Central memory CD8-positive, alpha-beta T cell (primary cell): Measurements from ENCODE around the gene HOXB8.
A peak's percentile ranks its signal among the peaks of the same experiment; 100 is the strongest.

Source experiments
- ATAC-seq: fragments of 150-1000 bp; cut with Tn5 transposase; replicated peaks from 2 replicates; pipeline ENCODE4 v1.10.0; 2022; ENCODE audit warnings: mild to moderate bottlenecking, moderate FRiP score, moderate number of reproducible peaks; ENCODE audit not compliant: poor library complexity, severe bottlenecking; ENCODE audit errors: extremely low read depth
- DNase-seq, 2 donors: peaks; one replicate each; pipeline ENCODE4 v3.0.0; 2021; ENCODE audit warnings: low spot score in 2 of 2
- H3K27ac Mint-ChIP-seq: one replicate; pipeline ENCODE4 v1.8.0; 2022; ENCODE audit warnings: low read depth, mild to moderate bottlenecking, moderate library complexity, mixed read lengths
- H3K27me3 Mint-ChIP-seq: one replicate; pipeline ENCODE4 v1.8.0; 2022; ENCODE audit warnings: mixed read lengths
- H3K36me3 Mint-ChIP-seq: one replicate; pipeline ENCODE4 v1.8.0; 2022; ENCODE audit warnings: mild to moderate bottlenecking, moderate library complexity, mixed read lengths; ENCODE audit not compliant: insufficient read depth
- H3K4me1 Mint-ChIP-seq: one replicate; pipeline ENCODE4 v1.8.0; 2022; ENCODE audit warnings: mixed read lengths
- H3K4me3 Mint-ChIP-seq: one replicate; pipeline ENCODE4 v1.8.0; 2022; ENCODE audit warnings: mild to moderate bottlenecking, moderate library complexity, mixed read lengths
- H3K9me3 Mint-ChIP-seq: one replicate; pipeline ENCODE4 v1.8.0; 2022; ENCODE audit warnings: mixed read lengths

Gene HOXB8

DNA sequence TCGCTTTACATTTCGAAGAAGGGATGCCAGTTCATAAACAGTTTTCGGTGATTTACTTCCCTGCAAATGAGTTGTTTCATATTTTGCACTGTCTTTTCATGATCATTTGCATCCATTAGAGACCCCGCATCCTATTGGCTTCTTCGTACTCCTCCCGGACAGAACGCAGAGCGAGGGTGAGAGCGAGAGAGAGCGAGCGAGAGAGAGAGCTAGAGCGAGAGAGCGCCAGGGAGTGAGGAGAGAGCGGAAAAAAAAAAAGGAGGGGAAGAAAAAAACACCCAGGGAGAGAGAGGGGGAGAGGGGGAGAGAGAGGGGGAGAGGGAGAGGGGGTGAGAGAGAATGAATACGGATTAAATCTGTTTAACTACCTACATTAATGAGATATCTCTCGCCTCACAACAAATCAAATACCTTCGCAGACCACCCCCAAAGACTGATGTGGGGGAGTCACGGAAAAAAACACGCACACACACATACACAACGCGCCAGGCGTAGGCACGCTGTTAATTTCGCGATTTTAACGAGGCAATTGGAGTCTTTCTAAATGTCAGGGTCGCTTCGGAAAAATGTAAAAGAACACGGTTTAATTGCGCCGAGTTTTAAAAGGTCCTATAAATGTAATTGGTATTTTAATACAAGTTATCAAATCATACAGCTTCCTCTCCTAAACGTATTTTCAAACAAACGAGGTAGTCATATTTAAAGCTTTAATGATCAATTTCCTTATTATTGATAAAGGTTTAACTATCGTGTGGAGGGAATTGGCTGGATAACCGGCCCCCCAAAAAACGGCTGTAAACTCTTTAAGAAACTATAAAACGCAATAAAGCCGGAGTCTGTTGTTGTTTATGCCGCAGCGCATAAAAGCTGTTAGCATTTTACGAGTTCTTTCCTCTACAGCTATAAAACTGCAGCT lies at the start of gene HOXB8:
TSS of gene HOXB8 (minus strand) at position 246 of the 916 bp plus-strand sequence. CDS start 588 bp downstream, outside the sequence.
- Mint-ChIP-seq H3K4me1 (peaks cover 65% of the 10 kb centered on the region), H3K9me3 (no peaks in the 10 kb centered on the region), H3K36me3 (peaks cover 37% of the 10 kb centered on the region), H3K27me3 (peaks cover 94% of the 10 kb centered on the region), H3K4me3 (peak within 1 kb of the TSS; percentile 93), H3K27ac (peak within 1 kb of the TSS; percentile 52)
- no peak for ATAC-seq
- DNase-seq, result no peak

DNA sequence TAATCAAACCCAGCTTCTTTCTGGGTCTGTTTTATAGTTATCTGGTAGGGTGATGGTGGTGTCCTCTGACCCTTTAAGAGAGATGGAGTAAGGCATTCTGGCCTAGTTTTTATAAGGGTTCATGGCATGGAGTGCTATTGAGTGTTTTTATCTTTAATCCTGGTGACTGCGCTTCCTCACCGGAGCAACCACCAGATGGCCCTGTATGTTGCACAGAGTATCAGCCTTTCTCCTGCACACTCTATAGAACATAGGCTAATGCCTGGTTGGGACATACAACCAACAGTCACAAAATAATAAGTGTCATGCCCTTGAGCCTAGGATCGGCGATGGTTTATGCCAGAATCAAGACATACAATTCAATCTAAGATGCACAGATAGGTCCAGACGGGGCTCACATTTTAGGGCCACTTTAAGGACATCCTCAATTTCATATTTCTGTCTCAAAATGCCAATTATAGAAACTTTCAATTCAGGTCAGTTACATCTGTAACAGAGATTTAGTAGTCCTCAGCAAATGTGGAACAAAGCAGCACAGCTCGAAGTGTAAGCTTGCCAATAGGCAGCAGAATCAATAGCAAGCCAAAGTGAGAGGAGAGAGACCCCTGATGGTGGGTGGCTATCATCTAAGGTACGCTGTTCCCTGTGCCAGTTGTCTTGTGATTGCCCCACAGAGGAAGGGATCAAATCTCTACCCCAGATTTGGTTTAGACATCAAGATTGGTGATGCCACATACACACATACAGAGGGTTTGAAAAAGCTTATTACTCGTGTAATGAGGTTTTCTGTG lies 48.2 kb upstream of the HOXB8 start:
- Mint-ChIP-seq H3K4me1 (no peaks in the 10 kb centered on the region), H3K27ac (no peak overlapping the region)

DNA sequence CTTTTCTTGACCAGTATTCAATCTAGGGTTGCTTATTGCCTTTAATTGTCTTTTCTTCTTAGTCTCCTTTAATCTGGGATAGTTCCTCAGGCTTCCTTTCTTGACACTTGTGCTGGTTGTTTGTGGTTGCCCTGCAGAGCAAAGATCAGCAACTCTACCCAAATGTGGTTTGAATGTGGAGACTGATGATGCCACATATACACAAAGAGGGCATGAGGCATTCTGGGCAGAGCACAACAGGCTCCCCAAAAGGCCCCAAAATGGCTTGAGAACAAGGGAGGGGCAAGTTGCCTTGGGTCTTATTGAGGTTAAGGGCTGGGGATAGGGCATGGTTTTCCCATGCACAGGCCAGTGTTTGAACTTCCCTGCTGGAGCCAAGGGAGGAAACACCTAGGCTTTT lies 40.8 kb upstream of the HOXB8 start:
- Mint-ChIP-seq H3K27ac (no peak overlapping the region), H3K27me3 (no peaks in the 10 kb centered on the region), H3K9me3 (no peaks in the 10 kb centered on the region), H3K4me1 (peaks cover 14% of the 10 kb centered on the region), H3K4me3 (no peak overlapping the region), H3K36me3 (no peaks in the 10 kb centered on the region)
- no peak for ATAC-seq
- DNase-seq, result no peak

More for the DNA sequence above, 48.2 kb upstream of the HOXB8 start:
- ATAC-seq (no peak), DNase-seq (no peak)
- no peaks in the 10 kb centered on the region for H3K9me3 Mint-ChIP-seq
- no peak overlapping the region for H3K4me3 Mint-ChIP-seq
- peaks cover 25% of the 10 kb centered on the region for H3K27me3 Mint-ChIP-seq
- H3K36me3 Mint-ChIP-seq, result peaks cover 2% of the 10 kb centered on the region

DNA sequence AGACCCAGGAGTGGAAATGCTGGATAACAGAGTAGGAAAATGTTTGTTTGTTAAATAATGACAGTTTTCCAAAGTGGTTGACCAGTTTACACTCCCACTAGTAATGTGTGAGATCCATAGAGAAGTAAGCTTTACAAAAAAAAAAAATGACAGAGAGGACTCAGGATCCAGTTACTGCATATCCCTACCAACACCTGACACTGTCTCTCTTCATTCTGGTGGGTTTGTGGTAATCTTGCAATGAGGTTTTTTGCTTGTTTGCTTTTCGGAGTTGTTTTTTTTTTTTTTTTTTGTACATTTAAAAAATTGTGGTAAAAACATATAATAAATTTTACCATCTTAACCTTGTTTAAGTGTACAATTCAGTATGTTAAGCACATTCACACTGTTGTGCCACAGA lies 34.6 kb upstream of the HOXB8 start:
- no peak for ATAC-seq
- Mint-ChIP-seq H3K27ac (no peak overlapping the region), H3K9me3 (no peaks in the 10 kb centered on the region), H3K36me3 (peaks cover 14% of the 10 kb centered on the region), H3K27me3 (peaks cover 33% of the 10 kb centered on the region), H3K4me1 (peaks cover 29% of the 10 kb centered on the region), H3K4me3 (no peak overlapping the region)
- DNase-seq, result no peak

DNA sequence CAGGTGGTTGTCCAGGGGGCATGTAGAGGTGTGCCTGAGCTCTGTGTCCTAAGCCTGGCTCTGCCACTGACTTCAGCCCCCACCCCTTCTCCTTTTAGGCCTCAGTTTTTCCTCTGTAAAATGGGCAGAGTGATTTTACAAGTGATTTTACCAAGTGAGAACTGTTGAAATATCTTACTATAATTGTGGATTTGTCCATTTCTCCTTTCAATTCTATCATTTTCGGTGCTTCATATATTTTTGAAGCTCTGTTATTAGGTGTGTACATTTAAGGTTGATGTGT lies 32.8 kb upstream of the HOXB8 start:
- Mint-ChIP-seq H3K4me1 (peaks cover 29% of the 10 kb centered on the region), H3K36me3 (peaks cover 14% of the 10 kb centered on the region)
- ATAC-seq, result no peak

DNA sequence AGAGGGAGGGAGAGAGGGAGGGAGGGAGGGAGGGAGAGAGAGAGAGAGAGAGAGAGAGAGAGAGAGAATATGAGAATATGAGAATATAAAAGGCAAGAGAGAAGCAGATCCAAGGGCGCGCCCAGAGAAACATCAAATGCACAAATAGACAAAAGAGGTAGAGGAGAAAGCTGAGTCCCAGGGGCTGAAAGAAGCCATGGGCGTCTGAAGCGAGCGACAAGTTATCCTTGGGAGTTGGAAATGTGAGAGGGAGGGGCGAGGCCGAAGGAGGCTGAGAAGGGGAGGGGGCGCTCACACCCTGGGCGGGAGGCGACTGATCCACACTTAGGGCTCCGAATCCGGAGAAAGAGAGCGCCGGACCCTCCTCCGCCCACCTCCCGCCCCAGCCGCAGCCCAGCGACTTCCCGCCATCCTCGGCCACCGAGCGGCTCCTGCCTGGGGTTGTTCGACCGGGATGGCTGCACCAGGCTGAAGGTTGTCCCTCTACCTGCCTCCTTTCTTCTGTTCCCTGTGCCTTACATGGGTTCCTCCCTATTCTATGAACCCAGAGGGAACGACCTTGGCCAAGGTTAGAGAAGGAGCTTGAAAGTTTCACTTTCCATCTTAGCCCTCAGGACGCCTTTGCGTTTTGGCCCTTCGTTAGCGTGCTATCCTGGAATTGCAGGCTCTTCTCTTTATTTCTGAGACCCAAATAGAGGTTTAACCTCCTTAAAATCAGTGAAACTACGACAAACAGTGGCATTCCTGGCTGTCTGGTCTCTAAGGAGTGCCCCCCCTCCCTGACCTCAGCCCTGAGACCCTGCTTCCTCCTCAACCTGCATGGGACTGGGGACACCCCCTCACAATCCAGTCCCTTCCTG lies 32.2 kb upstream of the HOXB8 start:
- H3K4me3 Mint-ChIP-seq, result peak overlapping the region; percentile 81
- peaks cover 28% of the 10 kb centered on the region for H3K4me1 Mint-ChIP-seq
- ATAC-seq, result peak; percentile 25
- DNase-seq, result no peak
- peaks cover 55% of the 10 kb centered on the region for H3K27me3 Mint-ChIP-seq
- H3K36me3 Mint-ChIP-seq, result peaks cover 14% of the 10 kb centered on the region
- peak overlapping the region; percentile 60 for H3K27ac Mint-ChIP-seq
- no peaks in the 10 kb centered on the region for H3K9me3 Mint-ChIP-seq

More for the DNA sequence above, 32.8 kb upstream of the HOXB8 start:
- peak overlapping the region; percentile 60 for H3K27ac Mint-ChIP-seq
- no peaks in the 10 kb centered on the region for H3K9me3 Mint-ChIP-seq
- peak overlapping the region; percentile 81 for H3K4me3 Mint-ChIP-seq
- no peak for DNase-seq
- H3K27me3 Mint-ChIP-seq, result peaks cover 50% of the 10 kb centered on the region

DNA sequence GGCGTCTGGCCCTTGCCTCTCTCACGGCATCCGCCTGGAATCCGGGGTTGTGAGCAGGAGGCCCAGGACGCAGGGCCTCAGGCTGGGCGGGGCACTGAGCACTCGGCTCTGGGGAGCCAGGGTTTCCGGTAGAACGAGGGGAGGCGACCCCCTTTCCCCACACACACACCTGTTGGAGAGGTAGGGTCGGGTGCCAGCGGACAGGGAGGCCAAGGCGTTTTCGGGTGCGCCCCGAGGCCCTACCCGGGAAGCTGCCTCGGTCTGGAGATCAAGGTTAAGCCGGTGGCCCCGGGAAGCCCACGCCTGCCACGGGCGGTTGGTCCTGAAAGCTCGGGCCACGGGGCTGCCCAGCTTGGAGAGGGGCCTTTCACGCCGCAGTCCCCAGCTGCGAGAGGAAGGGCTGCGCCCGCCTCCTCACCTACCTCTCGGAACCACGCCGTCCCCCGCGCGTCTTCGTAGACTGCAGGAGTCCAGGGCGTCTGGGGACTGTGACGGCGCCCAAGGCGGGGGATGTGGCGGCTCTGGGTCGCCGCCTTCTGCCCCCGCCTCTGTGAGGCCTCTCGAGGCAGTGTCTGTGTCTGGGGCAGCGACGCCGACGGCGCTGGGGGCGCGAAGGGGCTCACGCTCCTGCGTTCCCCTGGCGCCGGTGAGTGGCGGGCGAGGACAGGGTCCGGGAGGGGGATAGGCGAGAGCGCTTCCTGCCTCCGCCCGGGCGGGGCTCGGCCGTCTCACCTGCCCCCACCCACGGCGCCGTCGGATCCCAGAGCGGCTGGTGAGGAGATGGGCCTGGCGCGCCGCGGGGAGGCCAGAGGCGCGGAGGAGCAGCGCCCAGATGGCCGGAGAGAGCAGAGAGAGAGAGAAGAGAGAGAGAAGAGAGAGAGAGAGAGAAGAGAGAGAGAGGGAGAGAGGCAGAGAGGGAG lies 31.4 kb upstream of the HOXB8 start:
- Mint-ChIP-seq H3K36me3 (peaks cover 14% of the 10 kb centered on the region), H3K27ac (peak overlapping the region; percentile 36), H3K27me3 (peaks cover 64% of the 10 kb centered on the region), H3K4me1 (peaks cover 29% of the 10 kb centered on the region), H3K9me3 (no peaks in the 10 kb centered on the region), H3K4me3 (peak overlapping the region; percentile 81)
- peak; percentile 77 for ATAC-seq
- DNase-seq, result peak in 1 of 2 donors; percentile 24

DNA sequence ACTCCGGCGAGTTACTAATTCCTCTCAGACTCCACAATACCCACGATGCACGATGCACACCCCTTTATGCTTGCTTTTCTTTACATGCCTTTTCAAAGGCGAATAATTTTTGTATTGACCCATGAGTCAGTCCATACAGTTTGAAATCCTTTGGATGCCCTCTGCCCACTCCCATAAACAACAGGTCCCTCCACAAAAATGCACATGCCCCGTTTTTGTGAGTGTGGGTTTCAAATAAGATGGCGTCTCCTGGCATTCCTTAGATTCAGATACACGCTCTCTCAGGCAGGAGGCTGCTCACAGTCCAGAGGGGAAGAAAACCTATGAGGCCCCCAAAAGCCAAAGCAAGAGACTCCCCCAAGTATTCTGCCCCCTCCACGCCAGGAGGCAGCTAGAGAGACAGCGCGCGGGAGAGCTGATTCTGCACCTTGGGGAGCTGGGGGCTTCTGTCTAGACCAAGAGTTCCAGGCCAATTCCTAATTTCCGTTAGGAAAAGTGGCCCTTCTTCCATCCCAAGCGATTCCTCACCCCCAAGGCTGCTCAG lies 30.6 kb upstream of the HOXB8 start:
- ATAC-seq (no peak), DNase-seq (no peak)
- H3K4me3 Mint-ChIP-seq, result peak overlapping the region; percentile 81
- H3K9me3 Mint-ChIP-seq, result no peaks in the 10 kb centered on the region
- peak overlapping the region; percentile 36 for H3K27ac Mint-ChIP-seq
- peaks cover 14% of the 10 kb centered on the region for H3K36me3 Mint-ChIP-seq
- H3K4me1 Mint-ChIP-seq, result peaks cover 32% of the 10 kb centered on the region
- peaks cover 72% of the 10 kb centered on the region for H3K27me3 Mint-ChIP-seq

DNA sequence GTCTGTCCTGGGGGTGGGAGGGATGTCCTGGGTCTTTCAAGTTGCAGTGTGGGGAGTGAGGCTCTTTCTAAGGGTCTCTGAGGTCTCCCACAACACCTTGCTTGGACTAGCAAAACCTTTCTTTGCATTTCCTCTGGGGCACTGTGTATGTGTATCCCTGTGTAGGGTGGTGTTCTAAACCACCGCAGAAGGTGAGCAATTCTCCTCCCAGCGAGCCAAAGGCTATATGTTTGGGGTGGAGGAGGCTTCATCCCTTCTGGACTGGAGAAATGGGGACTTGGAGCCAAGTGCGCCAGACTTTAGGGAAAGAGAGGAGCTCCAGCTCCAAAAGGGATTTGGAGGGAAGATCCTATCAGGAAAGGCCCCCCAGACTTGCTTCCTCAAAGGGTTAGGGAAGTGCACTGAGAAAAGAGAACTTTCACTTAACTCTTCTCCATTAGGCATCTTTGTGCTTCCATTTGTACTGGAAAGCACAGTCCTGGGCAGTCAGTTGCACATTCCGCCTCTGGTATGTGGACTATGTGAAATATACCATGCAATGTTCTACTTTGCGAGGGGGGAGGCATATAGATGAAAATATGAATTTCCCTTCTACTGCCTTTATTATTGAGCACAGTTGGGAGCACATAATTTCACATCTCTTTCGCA lies 29.9 kb upstream of the HOXB8 start:
- Mint-ChIP-seq H3K4me1 (peaks cover 32% of the 10 kb centered on the region), H3K4me3 (peak overlapping the region; percentile 81), H3K27me3 (peaks cover 78% of the 10 kb centered on the region), H3K27ac (no peak overlapping the region), H3K9me3 (no peaks in the 10 kb centered on the region), H3K36me3 (peaks cover 14% of the 10 kb centered on the region)
- no peak for DNase-seq
- ATAC-seq, result no peak

DNA sequence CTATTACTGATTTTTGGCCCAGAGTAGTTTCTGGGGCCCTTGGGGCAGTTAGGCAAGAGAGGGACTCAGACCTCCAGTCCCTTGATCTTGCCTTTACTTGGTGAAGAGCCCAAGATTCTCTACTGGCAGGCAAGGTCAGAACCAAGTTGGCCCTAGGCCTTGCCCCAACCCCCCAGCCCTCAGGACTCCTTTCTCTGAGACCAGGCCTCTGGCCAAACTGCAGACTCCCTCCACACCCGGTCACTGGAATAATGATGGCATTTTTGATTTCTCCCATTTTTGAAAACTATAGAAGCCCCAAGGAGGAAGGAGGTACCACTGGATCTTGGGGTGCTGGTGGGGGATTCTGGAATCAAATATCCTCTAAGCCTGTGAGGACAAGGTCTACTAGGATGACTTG lies 29.1 kb upstream of the HOXB8 start:
- H3K27ac Mint-ChIP-seq, result no peak overlapping the region
- DNase-seq (no peak), ATAC-seq (no peak)
- H3K4me1 Mint-ChIP-seq, result peaks cover 32% of the 10 kb centered on the region
- peaks cover 87% of the 10 kb centered on the region for H3K27me3 Mint-ChIP-seq
- no peaks in the 10 kb centered on the region for H3K9me3 Mint-ChIP-seq
- H3K36me3 Mint-ChIP-seq, result peaks cover 14% of the 10 kb centered on the region
- H3K4me3 Mint-ChIP-seq, result no peak overlapping the region

DNA sequence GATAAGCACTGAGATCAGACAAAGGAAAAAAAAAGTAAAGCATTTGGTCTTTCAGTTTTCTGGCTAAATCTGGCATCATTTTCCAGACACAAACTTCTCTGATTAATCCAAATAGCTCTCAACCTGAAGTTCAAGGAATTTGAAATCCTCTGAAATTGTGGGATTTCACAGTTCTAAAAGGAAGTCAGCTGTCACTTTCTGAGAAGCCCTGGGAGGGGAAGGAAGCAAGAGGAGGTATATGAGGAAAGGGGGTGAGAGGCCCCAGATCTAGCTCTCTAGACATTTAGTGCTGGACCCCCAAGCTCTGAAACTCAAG lies 28.6 kb upstream of the HOXB8 start:
- no peaks in the 10 kb centered on the region for H3K9me3 Mint-ChIP-seq

More for the DNA sequence above, 28.6 kb upstream of the HOXB8 start:
- Mint-ChIP-seq H3K4me3 (no peak overlapping the region), H3K27ac (no peak overlapping the region), H3K36me3 (peaks cover 14% of the 10 kb centered on the region), H3K4me1 (peaks cover 32% of the 10 kb centered on the region), H3K27me3 (peaks cover 87% of the 10 kb centered on the region)
- no peak for ATAC-seq
- no peak for DNase-seq
